Measurements from ENCODE around the gene SLC22A2.
"Not testable (repeated sequence)": the region's sequence is repeated elsewhere in the genome, so short reads cannot be mapped to it uniquely, and the experiment has no call there.

SLC22A2 gene

GRCh38 chr6:160240691-160241084, 17.9 kb downstream of the SLC22A2 start:
- DNase-seq = no peak

DNA sequence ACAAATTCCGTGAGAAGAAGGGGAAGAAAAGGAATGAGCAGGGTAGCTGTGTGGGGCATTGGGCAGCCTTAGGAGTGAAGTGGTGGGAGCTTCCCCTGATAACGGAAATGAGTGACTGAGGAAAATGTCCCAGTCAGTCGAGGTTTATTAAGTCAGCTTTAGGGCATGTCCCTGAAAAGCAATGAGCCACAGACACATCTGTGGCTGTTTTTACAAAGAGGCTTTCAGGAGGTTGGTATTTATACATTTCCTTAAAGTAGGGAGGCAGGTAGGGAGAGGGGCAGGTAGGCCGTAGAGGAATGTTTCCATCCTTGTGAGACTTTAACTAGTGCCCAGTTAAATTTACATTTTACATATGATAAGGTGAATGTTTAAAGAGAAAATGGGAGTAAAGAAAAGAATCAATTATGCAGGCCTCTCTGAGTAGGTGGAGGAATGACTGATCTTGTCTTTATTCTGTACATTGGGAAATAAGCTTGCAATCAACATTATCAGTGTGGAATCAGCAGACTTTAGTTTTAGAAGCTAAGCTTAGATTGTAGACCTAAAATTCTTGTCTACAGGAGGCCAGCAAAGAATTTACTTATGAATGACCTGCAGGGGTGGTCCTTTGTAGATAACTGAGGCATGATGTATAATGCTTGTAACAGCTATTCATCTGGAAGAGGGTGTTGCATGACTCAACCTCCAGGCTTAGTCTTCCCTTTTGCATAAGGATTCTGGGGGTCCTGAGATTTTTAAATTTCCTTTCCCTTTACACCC, 18.5 kb downstream of the SLC22A2 start:
- DNase-seq = no peak

DNA sequence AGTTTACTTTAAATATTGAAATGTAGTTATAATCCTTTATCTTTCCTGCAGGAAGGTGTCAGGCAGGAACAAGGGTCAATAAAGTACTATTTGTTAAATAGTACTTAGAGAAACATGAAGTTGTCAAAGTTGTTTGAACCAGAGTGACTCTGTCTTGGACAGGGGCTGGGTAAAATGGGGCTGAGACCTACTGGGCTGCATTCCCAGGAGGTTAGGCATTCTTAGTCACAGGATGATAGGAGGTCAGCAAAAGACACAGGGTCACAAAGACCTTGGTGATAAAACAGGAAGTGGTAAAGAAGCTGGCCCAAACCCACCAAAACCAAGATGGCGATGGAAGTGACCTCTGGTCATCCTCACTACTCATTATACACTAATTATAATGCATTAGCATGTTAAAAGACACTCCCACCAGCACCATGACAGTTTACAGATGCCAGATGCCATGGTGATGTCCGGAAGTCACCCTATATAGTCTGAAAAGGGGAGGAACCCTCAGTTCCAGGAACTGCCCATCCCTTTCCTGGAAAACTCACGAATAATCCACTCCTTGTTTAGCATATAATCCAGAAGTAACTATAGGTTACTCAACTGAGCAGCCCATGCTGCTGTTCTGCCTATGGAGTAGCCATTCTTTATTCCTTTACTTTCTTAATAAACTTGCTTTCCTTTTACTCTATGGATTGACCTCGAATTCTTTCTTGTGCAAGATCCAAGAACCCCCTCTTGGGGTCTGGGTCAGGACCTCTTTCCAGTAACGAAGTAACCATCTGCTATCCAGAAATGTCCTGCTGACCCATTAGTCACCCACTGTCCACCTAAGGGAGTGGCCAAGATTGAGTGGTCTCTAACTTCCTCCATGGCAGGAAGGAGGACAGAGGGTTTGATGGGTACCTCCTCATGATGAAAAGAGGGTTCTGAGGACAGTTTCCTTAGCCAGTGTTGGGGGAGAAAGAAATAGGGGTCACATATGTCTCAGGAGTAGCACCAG, 19.6 kb downstream of the SLC22A2 start:
- DNase-seq = no peak

- DNase-seq = no peak
Observed at GRCh38 chr6:160238278-160238711, 20.3 kb downstream of the SLC22A2 start.

DNA sequence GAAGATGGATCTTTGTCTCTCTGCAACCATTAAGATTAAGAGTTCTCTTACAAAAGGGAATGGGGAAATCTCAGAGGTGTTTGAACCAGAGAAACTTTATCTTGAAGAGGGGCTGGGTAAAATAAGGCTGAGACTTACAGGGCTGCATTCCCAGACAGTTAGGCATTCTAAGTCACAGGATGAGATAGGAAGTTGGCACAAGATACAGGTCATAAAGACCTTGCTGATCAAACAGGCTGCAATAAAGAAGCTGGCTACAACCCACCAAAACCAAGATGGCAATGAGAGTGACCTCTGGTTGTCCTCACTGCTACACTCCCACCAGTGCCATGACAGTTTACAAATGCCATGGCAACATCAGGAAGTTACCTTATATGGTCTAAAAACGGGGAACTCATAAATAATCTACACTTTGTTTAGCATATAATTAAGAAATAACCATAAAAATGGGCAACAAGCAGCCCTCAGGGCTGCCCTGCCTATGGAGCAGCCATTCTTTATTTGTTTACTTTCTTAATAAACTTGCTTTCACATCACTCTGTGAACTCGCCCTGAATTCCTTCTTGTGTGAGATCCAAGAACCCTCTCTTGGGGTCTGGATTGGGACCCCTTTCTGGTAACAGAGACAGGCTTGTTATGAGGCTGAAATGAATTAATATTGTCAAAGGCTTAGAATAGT, 20.9 kb downstream of the SLC22A2 start:
- not testable (repeated sequence) for DNase-seq

DNA sequence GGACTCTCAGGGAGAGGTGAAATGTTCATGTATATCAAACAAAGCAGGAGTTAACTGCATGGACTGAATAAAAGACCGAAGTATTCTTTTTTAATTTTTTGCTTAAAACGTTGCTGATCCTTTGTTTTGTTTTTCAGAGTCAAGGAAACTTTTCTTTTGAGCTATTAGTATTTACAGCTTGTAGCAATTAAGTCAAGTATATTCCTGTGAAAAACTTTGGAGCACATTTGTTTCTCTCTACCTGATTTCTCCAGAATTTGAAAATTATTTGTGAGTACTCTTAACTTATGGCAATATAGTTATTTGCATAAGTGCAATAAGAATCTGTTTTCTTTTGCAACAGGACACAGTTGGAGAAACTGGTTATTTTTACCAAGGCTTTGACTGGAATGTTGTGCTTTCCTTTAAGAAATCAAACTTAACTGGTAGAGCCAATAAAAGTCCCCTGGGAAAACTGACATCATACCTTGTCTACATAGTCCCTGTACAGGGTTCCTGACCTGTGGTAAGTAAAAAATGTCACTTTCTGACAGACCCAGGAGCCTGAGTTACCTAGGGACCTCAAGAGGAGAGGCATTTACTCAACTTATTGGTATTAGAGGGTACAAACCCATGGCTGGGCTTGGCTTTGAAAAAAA, 22.3 kb downstream of the SLC22A2 start:
- not testable (repeated sequence) for DNase-seq

DNA sequence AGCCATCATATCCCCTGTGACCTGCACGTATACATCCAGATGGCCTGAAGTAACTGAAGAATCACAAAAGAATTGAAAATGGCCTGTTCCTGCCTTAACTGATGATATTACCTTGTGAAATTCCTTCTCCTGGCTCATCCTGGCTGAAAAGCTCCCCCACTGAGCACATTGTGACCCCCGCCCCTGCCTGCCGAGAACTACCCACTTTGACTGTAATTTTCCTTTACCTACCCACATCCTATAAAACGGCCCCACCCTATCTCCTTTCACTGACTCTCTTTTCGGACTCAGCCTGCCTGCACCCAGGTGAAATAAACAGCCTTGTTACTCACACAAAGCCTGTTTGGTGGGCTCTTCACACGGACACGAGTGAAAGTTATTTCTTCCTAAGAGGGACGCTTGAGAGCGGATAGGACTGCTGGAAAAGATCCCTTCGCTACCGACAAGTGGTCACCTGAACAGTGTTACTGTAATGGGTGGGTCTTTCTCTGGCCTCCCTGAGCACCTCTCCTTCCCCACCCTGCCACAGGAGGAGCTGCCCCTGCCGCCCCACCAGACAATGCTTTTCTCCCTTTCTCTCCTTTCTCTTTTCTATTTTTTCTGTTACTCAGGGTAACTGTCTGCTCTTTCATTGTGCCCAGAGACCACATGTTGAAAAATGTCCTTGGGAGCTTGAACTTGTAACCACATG, 24.5 kb downstream of the SLC22A2 start:
- not testable (repeated sequence) for DNase-seq

GRCh38 chr6:160227769-160228161, 30.9 kb downstream of the SLC22A2 start:
- no peak for DNase-seq

DNA sequence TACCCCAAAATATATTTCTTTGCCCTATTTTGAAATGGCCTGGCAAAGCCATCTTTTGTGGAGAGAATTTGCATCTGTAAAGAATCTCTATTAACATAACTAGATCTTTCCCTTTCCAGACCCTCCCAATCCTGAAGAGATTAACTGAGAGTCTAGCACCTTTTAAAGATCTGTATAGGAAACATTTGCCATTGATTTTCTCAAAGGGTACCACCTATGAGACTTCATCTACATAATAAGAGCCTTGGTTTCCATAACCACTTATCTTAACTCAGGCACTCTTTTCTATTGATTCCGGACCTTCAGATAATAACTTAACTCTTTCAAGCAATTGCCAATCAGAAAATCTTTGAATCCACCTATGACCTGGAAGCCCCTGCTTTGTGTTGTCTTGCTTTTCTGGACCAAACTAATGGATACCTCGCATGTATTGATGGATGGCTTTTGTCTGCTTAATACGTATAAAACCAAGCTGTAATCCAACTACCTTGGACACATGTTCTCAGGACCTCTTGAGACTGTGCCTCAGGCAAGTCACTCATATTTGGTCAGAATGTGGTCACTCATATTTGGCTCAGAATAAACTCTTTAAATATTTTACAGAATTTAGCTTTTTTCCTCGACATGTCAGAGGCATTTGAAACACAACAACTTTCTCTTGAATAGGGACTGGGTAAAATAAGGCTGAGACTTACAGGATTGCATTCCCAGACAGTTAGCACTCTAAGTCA, 31.4 kb downstream of the SLC22A2 start:
- DNase-seq = no peak

- DNase-seq = no peak
Observed at GRCh38 chr6:160226118-160226591, 32.5 kb downstream of the SLC22A2 start.

DNA sequence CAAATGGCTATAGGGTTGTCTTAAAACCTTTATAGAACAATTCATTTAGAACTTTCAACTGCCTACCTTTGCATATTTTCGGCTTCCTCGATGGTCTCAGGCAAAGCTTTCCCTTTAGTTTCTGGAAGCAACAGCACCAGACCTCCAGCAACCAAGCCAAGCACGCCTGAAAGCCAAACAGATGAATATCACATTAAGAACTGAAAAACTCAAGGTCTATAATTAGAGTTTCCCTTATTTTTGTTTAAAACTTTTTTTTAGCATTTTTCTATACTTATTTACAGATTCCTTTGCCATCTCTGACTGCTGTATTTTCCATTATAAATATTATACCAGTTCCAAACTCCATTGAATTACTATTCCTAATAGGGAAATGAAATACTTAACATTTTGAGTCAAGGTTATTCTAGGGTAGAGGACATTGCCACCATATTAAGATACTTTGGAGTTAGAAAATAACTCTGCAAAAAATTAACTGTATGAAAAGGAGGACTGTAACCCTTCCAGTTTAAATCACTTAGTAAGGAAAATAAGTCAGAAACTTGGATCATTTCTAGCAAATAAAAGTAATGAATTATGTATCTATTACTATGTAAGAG, 33.9 kb downstream of the SLC22A2 start:
- DNase-seq = no peak

GRCh38 chr6:160222491-160222890, 36.1 kb downstream of the SLC22A2 start:
- no peak for DNase-seq

DNA sequence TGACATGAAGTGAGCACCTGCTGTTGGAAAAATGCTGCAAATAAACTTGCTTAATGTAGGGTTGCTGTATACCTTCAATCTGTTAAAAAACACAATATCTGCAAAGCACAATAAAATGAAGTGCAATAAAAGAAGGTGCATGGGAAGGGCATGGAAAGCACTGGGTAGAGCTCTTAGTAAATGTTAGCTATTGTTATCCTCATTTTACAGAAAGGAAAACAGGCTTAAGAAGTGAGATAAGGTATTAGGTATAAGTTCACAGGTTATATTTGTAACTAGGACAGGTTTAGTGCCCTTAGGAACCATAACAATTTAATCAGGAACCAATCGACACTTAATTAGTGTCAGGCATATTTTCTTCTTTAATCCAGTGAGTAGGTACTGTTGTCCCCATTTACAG, 36.7 kb downstream of the SLC22A2 start:
- no peak for DNase-seq

DNA sequence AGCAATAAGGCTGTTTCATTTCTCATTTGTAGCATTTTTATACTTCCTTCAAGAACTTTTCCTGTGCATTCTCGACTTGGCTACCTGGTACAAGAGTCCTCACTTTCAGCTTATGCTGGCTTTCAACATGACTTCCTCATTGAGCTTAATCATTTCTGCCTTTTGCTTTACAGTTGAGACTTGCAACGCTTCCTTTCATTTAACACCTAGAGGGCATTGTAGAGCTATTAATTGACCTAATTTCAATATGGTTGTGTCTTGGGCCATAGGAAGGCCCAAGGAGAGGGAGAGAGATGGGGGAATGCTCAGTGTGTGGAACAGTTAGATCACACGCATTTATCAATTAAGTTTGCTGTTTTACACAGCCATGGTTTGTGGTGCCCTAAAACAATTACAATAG, 37.2 kb downstream of the SLC22A2 start:
- no peak for DNase-seq

DNA sequence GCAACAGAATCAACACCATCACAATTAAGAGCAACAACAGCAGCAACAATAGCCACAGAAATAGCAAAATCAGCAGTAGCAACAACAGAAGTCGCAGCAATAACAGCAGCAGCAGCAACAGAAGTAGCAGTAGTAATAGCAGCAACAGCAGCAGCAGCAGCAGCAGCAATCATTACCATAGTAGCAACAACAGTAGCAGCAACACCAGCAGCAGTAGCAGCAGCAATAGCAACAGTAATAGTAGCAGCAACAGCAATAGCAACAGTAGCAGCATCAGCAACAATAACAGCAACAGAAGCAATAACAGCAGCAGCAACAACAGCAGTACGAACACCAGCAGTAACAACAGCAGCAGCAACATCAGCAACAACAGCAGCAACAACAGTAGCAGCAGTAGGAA, 39.8 kb downstream of the SLC22A2 start:
- no peak for DNase-seq

GRCh38 chr6:160217863-160218262, 40.8 kb downstream of the SLC22A2 start:
- DNase-seq = no peak

DNA sequence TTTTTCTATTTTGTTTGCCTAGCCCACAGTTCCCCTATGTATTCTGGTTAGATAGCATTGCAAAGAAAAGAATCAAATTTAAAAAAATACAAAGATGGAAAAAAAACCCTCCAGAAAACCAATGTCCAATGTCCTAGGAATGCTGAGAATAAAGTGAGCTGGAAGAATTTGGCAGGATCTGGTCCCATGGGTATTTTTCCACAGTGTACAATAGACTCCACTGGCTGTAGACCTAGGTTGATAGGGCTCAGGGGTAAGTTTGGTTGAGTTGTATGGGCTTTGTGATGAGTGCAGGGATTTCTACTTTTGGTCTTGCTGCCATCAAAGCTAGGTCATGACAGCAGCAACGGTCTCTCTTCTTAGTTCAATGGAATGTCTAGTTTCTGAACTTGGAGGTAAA, 41.5 kb downstream of the SLC22A2 start:
- DNase-seq = no peak

- no peak for DNase-seq
Observed at GRCh38 chr6:160215232-160215631, 43.4 kb downstream of the SLC22A2 start.

DNA sequence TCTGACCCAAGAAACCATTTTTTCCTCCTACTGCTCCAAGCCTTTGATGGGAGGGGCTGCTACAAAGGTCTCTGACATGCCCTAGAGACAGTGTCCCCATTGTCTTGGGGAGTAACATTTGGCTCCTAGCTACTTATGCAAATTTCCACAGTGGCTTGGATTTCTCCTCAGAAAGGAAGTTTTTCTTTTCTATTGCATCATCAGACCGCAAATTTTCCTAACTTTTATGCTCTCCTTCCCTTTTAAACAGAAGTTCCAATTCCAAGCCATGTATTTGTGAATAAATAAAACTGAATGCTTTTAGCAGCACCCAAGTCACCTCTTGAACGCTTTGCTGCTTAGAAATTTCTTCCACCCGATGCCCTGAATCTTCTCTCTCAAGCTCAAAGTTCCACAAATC, 51.0 kb downstream of the SLC22A2 start:
- no peak for DNase-seq

DNA sequence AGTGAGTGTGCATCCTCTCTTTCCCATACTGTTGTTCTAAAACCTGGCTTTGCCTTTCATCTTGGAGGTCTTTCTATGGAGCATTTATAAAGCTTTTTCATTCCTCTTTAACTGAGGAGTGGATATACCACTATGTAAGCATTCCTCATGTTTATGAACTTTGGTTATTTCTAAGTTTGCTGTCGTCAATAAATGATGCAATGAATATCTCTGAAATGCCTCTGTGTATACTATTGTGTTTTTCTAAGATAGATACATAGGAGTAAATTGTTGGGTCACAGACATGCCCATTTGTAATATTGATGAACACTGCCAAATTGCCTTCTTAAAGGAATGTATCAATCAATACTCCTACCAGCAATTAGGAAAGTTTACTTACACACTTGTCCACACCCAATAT, 53.9 kb downstream of the SLC22A2 start:
- DNase-seq = no peak

GRCh38 chr6:160203953-160204352, 54.7 kb downstream of the SLC22A2 start:
- DNase-seq = no peak

Data from DMS79 (cell line).